ENCODE results near the gene MAP2K5. TPM values are rescaled to one million over a fixed set of nuclear protein-coding genes. Genes with fewer than 3 reads are reported as not detected.
"Not testable (repeated sequence)": the region's sequence is repeated elsewhere in the genome, so short reads cannot be mapped to it uniquely, and the experiment has no call there.

MAP2K5 gene
- total RNA-seq, 4 donors from 2014 or later: 10.2 to 13.8 (median 11.9) TPM

DNA sequence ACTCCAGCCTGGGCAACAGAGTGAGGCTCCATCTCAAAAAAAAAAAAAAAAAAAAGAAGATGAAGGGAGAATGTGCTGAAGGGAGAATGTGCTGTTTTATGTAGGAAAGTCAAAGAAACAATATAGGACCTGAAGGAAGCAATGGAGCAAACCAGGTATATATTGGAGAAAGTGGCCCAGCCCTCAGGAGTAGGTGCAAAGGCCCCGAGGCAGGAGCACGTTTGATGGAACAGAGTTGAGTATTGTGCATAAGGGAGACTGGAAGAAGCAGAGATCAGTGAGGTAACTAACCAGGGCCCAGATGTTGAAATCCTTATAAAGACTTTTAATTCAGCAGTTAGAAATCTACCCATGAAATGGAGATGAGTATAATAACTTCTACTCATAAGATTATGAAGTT is 79.6 kb downstream of the MAP2K5 start:
- peaks cover 0 to 41% (median 0%) of the 10 kb centered on the region in 3 donors for H3K36me3 ChIP-seq
- 96 to 97% methylated on average over 2 of the region's 2 CpGs for WGBS, 2 donors
- no peak for DNase-seq (ENCODE audit: low spot score in 2 of 2)
- H3K27me3 ChIP-seq: no peaks in the 10 kb centered on the region
- no peak for TF ChIP-seq POLR2A (IDR thresholded peaks at IDR 0.05)
- TF ChIP-seq, protein P1, sequence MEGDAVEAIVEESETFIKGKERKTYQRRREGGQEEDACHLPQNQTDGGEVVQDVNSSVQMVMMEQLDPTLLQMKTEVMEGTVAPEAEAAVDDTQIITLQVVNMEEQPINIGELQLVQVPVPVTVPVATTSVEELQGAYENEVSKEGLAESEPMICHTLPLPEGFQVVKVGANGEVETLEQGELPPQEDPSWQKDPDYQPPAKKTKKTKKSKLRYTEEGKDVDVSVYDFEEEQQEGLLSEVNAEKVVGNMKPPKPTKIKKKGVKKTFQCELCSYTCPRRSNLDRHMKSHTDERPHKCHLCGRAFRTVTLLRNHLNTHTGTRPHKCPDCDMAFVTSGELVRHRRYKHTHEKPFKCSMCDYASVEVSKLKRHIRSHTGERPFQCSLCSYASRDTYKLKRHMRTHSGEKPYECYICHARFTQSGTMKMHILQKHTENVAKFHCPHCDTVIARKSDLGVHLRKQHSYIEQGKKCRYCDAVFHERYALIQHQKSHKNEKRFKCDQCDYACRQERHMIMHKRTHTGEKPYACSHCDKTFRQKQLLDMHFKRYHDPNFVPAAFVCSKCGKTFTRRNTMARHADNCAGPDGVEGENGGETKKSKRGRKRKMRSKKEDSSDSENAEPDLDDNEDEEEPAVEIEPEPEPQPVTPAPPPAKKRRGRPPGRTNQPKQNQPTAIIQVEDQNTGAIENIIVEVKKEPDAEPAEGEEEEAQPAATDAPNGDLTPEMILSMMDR (IDR thresholded peaks at IDR 0.05): no peak
- TF ChIP-seq EP300 (IDR thresholded peaks at IDR 0.05): no peak
- H3K27ac ChIP-seq: no peak overlapping the region
- no peak overlapping the region for H3K4me3 ChIP-seq
- H3K4me1 ChIP-seq: no peaks in the 10 kb centered on the region
- no peaks in the 10 kb centered on the region for H3K9me3 ChIP-seq

DNA sequence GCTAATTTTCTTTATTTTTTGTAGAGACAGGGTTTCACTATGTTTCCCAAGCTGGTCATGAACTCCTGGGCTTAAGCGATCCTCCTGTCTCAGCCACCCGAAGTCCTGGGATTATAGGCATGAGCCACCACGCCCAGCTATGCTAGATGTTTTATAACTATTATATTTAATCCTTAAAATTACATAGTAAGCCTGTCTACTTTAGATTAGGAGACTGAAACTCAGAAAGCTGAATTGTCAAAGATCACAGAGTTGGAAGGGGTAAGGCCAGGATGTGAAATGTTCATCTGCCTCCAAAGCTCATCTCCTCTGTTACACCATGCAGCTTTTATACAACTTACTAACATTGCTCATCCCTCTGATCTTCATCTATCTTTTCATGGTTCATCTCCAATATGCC is 89.8 kb downstream of the MAP2K5 start:
- H3K9me3 ChIP-seq: no peaks in the 10 kb centered on the region
- H3K4me1 ChIP-seq: no peaks in the 10 kb centered on the region
- DNase-seq (ENCODE audit: low spot score in 2 of 2): no peak
- H3K4me3 ChIP-seq: no peak overlapping the region
- WGBS, 2 donors: 96 to 98% methylated on average over 3 of the region's 3 CpGs
- H3K27me3 ChIP-seq: no peaks in the 10 kb centered on the region
- H3K36me3 ChIP-seq: peaks cover 0 to 39% (median 0%) of the 10 kb centered on the region in 3 donors
- TF ChIP-seq, protein P1 (IDR thresholded peaks at IDR 0.05): no peak
- TF ChIP-seq EP300 (IDR thresholded peaks at IDR 0.05): no peak
- TF ChIP-seq POLR2A (IDR thresholded peaks at IDR 0.05): no peak
- no peak overlapping the region for H3K27ac ChIP-seq

DNA sequence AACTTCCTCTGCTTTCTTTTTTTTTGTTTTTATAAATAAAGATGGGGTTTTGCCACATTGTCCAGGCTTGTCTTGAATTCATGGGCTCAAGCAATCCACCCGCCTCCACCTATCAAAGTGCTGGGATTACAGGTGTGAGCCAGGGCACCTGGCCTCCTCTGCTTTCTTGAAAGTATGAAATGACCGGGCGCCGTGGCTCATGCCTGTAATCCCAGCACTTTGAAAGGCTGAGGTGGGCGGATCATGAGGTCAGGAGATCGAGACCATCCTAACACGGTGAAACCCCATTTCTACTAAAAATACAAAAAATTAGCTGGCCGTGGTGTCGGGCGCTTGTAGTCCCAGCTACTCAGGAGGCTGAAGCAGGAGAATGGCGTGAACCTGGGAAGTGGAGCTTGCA is 93.4 kb downstream of the MAP2K5 start:
- H3K27me3 ChIP-seq; H3K4me1 ChIP-seq; H3K9me3 ChIP-seq; DNase-seq (ENCODE audit: low spot score in 2 of 2); H3K27ac ChIP-seq; H3K4me3 ChIP-seq: not testable (repeated sequence)
- H3K36me3 ChIP-seq: peaks cover 0 to 32% (median 0%) of the 10 kb centered on the region in 3 donors
- WGBS, 2 donors: 95 to 96% methylated on average over 11 of the region's 11 CpGs

DNA sequence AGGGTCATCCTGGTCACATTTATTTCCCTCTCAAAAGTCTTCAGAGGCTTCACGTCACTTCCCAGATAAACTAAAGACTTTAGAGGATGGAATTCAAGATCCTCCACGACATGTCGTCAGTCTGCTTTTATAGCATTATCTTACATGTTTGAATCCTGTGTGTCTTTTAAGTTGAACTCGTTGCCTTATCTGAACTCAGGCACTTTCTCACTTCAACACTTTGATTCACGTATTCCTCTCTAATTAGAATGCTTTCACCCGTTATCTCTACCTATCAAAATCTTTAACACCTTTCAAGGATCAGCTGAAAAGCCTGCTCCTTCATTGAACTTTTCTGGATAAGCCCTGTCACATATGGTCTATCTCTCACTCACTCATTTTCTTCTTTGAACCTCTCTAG is 97.1 kb downstream of the MAP2K5 start:
- Histone ChIP-seq H3K4me3 (no peak overlapping the region), H3K27me3 (no peaks in the 10 kb centered on the region), H3K27ac (no peak overlapping the region), H3K9me3 (no peaks in the 10 kb centered on the region), H3K4me1 (no peaks in the 10 kb centered on the region), H3K36me3 (peaks cover 0 to 20% (median 0%) of the 10 kb centered on the region in 3 donors)
- DNase-seq (ENCODE audit: low spot score in 2 of 2): no peak
- WGBS, 2 donors: 79 to 80% methylated on average over 6 of the region's 6 CpGs
- TF ChIP-seq POLR2A (IDR thresholded peaks at IDR 0.05) (no peak), EP300 (IDR thresholded peaks at IDR 0.05) (no peak)
- TF ChIP-seq, protein P1 (IDR thresholded peaks at IDR 0.05): no peak

DNA sequence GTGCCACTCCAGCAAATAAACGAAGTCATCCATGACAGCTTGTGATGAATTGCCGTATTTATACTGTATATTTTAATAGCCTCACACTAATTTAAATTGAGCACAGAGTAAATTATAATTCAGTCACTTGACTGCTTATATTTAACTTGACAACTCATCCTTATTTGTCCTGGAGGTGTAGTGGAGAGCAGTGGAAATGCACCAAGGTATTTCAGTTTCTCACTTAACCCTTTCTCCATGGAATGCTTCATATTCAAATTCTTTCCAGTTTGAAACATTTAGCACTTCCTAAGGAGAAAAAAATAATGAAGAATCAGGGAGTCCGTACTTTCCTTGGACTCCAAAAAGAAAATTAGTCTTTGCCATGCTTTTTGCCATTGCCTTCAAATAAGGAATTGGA is 99.0 kb downstream of the MAP2K5 start:
- H3K9me3 ChIP-seq: no peaks in the 10 kb centered on the region
- peaks cover 0 to 20% (median 0%) of the 10 kb centered on the region in 3 donors for H3K36me3 ChIP-seq
- no peak for DNase-seq (ENCODE audit: low spot score in 2 of 2)
- H3K27ac ChIP-seq: no peak overlapping the region
- H3K4me3 ChIP-seq: no peak overlapping the region
- no peaks in the 10 kb centered on the region for H3K4me1 ChIP-seq
- no peaks in the 10 kb centered on the region for H3K27me3 ChIP-seq
- WGBS, 2 donors: 71% methylated on average over 3 of the region's 3 CpGs
- TF ChIP-seq EP300 (IDR thresholded peaks at IDR 0.05): no peak
- TF ChIP-seq, protein P1 (IDR thresholded peaks at IDR 0.05): no peak
- no peak for TF ChIP-seq POLR2A (IDR thresholded peaks at IDR 0.05)

DNA sequence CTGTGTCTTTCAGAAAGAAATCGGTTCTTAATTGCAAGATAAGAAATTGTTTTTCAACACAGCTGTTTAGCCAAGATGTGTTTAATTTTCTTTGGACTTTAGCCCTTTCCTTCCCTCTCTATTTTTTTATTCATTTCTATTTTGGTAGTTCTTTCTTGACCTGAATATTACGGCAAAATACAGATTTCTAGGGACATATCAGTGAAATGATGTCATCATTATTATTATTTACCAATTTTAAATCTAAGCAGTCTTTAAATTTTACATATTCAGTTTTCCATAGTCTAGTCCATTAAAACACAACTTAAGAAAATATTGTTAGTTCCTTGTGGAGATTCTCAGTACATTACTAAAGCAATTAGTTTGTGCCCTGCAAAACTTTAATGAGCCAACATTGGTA is 104.3 kb downstream of the MAP2K5 start:
- H3K27ac ChIP-seq: no peak overlapping the region
- no peak for TF ChIP-seq POLR2A (IDR thresholded peaks at IDR 0.05)
- TF ChIP-seq, protein P1 (IDR thresholded peaks at IDR 0.05): no peak
- no peak for TF ChIP-seq EP300 (IDR thresholded peaks at IDR 0.05)
- H3K27me3 ChIP-seq: no peaks in the 10 kb centered on the region
- H3K9me3 ChIP-seq: no peaks in the 10 kb centered on the region
- no peak overlapping the region for H3K4me3 ChIP-seq
- no peaks in the 10 kb centered on the region for H3K4me1 ChIP-seq
- peaks cover 0 to 49% (median 0%) of the 10 kb centered on the region in 3 donors for H3K36me3 ChIP-seq
- DNase-seq (ENCODE audit: low spot score in 2 of 2): no peak
- 59 to 65% methylated on average over 2 of the region's 2 CpGs for WGBS, 2 donors

Data from tibial nerve (tissue), 4 donors.